Fibroblast of skin of right biceps (primary cell): ENCODE data around the gene FLT3.
"Not testable (repeated sequence)": the region's sequence is repeated elsewhere in the genome, so short reads cannot be mapped to it uniquely, and the experiment has no call there.

Experiments used
- DNase-seq: peaks from one replicate; pipeline ENCODE4 v3.0.0-alpha.2; 2013

FLT3 gene

DNA sequence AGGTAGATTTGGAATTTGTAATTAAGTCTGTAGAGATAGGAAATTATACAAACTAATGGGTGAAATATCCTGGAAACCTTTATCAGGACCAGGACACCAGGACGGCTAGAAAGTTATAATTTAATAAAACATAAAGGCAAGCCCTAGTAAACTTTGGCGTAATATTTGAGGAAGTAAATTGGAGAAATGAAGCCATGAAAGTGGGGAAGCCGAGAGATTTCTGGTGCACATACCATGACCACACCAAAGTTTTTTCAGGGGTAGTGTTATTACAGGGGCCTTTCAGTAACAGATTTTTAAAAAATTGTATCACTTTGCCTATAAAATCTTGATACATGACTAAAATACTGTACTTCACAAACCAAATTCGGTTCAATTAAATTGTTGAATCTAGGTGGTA lies 57.2 kb downstream of the FLT3 start:
- DNase-seq, result no peak

DNA sequence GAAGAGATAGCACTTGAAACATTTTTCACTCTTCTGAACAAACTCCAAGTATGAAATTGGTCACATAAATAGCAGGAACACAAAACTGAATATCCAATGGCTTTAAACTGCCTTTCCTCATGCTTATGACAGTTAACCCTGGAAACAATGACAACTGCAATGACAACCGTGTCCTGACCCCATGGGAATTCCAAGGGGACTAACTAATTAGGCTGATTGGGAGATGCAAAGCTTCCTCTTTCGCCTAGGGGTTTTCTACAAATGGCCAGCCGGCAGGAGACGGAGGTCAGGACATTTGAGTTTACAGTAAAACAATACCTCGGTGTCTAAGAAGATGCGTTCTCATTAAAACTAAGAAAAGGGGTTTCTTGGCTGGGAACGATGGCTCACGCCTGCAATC lies 58.9 kb downstream of the FLT3 start:
- no peak for DNase-seq

DNA sequence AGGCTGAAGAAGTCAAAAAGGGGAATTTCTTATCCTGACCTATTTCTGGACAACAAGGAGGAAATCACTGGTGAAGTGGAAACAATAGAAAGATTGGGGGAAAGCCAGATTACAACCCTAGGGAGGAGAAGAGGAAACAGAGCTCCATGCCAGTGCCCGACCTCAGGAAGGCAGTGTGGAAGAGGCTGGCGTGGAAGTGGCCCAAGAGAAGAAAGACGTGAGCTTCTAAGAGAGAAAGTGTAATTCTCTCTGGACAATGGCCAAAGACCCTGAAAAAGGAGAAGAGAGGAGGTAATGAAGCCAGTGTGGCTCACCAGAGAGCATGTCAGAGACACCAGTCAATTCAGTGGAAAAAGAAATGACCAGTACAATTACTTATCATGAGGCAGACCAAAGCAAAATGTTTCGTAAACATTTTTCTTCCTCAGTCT lies 59.3 kb downstream of the FLT3 start:
- no peak for DNase-seq

DNA sequence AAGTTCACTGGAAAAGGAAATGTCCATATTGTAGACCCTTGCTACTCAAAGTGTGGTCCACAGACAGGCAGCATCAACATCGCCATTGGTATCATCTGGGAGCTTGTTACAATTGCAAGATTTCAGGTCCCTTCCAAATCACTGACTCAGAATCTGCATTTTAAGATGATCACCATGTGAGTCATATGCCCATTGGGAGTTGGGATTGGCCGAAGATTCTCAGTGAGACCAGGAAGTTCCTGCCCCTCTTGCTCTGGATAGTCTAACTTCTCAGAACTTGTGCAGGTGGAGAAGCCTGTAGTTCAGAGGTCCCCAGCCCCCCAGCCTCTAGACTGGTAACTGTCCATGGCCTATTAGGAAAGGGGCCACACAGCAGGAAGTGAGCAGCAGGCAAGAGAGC lies 63.0 kb downstream of the FLT3 start:
- peak; percentile 4 for DNase-seq

DNA sequence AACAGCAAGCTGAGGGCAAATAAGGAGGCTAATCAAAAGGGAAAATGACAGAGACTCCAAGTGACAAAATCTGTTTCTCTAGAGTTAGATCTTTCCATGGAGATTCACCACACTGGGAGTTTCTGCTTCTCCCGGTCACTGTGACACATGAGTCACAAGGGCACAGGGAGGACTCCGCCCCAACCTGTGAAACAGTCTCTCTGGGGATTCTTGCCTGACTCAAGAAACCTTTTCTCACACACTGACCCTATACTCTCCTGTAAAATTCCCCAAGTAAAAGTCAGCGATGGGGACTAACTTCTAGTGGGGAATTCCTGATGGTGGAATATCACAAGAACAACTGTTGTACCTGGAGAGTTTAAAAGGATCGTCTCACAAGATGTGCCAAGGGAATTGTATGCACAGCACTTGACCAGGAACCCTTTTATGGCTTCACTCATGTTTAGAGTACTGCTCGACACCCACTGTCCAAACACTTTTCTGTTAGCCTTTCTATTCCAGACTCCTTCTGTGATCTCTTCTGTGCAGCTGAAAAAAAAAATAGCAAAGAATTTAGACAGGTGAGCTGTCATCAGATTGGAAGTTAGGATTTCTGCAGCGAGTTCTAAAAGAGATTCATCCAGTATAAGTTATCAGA lies 65.1 kb downstream of the FLT3 start:
- DNase-seq, result no peak

DNA sequence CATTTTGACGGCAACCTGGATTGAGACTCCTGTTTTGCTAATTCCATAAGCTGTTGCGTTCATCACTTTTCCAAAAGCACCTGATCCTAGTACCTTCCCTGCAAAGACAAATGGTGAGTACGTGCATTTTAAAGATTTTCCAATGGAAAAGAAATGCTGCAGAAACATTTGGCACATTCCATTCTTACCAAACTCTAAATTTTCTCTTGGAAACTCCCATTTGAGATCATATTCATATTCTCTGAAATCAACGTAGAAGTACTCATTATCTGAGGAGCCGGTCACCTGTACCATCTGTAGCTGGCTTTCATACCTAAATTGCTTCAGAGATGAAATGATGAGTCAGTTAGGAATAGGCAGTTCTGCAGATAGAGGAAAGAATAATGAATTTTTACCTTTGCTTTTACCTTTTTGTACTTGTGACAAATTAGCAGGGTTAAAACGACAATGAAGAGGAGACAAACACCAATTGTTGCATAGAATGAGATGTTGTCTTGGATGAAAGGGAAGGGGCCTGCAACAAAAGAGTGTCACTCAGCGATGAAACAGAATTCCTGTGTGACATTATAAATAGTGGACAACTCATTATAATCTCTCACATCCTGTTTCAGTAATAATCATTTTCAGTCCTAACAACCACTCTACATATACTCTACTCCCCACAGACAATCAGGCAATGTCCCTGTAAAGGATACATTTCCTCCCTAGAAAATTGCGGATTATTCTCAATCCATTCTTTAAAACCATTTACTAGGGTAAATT lies 66.3 kb downstream of the FLT3 start:
- no peak for DNase-seq

DNA sequence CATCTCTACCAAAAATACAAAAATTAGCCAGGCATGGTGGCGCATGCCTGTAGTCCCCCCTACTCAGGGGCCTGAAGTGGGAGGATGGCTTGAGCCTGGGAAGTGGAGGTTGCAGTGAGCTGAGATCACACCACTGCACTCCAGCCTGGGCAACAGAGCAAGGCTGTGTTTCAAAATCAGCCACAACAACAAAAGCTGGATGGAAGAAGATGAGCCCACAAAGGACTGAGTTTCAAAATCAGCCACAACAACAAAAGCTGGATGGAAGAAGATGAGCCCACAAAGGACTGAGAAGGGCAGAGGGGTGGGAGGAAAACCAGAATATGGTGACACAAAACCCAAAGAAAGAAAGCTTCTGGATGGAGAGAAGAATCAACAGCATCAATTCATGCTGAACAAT lies 67.9 kb downstream of the FLT3 start:
- not testable (repeated sequence) for DNase-seq

DNA sequence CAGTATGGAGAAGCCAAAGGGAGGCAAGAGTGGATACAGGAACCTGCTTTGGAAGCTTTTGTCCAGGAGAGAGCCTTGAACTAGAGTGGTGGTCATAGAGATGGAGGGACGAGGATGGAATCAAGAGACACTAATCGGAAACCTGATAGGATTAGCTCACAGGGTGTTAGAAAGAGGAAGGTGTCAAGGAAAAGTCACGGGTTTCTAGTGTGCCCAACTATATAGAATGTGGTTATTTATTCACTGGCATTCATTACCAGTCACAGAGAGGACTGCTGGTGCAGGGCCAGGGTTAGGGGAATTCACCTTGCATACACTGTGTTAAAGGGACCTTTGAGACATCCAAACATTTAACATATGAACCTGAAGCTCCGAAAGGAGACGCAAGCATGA lies 68.5 kb downstream of the FLT3 start:
- no peak for DNase-seq

DNA sequence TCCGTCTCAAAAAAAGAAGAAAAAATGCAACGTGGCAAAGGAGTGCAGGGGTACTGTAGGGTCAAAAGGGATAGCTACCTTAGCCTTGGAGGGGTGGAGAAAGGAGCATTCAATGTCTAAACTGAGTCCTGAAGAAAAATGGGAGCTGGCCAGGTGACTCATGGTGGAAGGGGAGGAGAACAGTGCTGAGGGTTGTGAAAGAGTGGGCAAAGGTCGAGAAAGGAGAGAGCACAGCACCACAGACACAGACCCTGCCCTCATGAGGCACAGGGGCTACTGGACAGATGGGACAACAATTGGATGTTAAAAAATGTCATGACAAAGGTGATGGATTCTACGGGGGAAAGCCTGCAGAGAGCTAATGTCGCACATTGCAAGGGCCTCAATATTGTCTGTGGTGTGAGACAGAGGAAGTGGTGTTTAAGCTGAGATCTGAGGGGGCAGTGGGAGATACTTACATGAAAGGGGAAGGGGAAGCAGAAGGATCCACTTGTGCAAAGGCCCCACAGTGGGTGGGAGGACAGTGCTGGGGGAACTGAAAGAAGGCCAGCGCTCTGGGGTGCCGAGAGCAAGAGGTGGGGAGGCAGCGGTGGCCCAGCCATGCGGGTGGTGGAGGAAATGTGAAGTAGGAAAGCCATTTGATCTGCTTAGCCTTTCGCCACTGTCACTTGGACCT lies 69.0 kb downstream of the FLT3 start:
- no peak for DNase-seq

DNA sequence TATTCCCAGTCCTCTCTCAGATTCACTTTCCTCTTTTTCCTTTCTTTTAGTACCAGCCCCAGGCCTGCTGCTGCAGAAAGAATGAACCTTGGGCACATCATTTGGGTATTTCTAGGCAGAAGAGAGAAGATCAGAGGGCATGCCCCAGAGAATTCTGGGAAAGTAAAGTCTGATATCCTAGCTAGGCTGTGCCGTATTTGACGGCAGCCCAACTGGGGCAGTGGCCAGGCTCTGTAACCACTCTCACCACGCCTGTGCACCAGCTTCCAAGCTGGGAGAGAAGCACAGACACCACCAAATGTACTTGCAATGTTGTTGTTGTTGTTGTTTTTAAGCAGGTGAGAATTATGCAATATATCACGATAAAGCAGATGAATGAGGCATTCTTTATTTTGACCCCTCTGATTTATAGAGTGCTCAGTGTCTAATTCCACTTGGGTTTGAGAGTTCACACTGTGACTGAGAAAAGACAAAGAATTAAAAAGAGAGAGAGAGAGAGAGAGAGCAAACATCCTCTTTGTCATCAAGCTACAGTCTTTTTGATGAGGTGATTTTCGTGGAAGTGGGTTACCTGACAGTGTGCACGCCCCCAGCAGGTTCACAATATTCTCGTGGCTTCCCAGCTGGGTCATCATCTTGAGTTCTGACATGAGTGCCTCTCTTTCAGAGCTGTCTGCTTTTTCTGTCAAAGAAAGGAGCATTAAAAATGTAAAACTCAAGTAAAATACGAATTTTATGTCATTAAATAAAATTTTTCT lies 72.6 kb downstream of the FLT3 start:
- DNase-seq, result no peak

DNA sequence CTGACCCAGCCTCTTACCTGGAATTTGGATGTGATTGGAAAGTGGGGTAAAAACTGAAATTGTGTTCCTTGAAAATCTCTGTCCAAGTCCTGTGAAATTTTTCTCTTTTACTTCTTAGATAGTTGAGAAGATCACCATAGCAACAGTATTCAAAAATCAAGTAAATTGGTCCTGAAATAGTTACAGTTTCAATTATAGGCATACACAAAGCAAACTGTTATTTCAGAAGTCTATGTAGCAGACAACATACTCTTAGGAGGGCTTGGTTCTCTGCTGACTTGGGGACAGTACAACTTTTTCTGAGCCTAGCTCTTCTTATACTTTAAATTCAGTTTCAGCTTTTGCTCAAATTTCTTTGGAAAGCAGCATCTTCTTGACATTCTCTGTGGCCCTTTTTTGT lies 73.3 kb downstream of the FLT3 start:
- no peak for DNase-seq

DNA sequence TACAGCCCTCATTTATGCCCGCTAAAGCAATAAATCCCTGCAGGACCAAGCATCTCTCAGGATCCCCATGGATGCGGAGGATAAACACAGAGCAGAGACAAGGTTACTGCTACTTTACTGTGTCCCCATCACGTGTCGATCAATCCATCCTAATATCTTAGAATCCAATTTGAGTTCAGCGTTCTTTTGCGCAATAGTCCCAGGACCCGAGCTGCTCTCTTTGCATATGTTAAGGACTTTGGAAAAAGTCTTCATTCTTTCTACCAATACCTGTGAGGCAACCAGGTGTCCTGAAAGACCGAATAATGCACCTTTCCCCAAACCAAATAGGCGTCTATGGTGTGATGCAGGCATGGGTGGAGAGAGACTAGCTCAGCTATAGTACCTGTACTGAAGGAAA lies 73.9 kb downstream of the FLT3 start:
- no peak for DNase-seq

DNA sequence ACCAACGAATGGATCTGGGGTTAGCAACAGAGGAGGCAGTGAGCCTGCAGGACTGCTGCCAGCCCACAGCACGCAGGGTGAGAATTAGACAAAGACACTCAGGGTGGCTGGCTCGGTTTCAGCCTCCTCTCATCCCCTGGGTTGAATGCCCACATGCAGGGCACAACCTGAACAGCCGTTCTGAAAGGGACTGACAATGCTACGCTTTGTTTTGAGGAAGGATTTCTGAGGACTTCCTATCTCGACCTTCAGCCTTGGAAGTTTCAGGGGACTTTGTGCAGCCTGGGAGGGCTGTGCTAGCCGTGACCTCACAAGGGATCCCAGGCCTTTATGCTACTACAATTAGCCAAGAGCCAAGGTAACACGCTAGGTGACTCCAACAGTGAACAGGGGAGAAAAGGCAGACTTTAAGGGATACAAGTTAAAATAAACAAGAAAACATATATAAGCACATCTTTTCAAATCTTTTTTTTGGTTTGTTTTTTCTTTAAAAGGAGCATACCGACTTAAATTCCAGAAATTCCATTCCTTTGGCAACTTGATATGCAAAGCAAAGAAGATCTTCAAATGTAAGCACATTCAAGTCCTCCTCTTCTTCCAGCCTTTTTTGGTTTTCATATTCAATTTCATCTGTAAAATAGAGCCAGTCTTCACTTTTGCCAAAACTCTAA lies 77.4 kb downstream of the FLT3 start:
- peak; percentile 22 for DNase-seq

DNA sequence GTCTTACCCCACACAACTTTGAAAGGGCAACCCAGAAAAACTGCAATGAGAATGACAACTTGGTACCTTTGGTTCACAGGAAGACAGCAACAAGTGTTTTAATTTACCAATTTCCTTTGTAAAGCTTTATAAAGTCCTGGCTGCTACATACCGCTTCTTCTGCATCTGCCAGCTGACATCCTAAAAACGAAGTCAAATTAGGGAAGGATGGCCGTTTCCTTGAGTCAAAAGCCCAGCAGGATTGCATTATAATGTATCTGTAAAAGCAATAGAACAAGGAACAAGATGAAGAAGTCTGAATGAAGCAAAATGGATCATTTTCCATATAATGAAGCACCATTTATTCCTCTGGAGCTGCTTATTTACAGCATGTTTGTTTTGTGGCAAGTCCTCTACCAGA lies 86.1 kb downstream of the FLT3 start:
- DNase-seq, result no peak

DNA sequence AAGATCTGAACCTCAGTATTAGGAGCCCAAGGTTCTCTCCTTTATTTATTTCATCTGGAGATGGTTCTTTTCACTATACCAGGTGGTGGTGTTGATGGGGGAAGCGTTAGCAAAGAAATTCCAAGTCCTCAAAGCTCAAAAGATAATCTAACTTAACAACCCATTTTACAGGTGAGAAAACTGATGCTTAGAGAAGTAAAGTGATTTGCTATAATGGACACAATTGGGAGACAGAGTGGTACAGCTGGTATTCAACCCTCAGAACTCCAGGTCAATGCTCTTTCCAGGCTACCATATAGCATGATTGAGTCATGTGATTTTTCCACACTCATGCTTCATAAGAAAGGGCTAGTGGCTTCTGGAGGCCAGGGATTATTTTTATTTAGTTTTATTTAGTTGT lies 86.9 kb downstream of the FLT3 start:
- DNase-seq, result no peak

DNA sequence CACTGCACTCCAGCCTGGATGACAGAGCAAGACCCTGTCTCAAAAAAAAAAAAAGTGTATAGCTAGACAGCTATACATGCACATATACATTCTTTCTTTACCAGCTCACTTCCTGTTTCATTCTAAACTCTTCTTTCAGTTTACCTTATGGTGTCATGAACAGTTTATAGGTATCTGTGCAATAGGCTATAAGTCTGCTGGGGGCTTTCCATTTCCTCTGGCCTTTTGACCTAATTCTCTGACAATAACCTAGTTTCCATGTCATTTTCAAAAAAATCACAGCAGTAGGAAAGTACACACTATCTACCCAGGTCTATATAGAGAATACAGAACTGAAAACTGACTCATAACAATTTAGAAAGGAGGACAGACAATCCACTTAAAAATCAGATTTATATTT lies 87.5 kb downstream of the FLT3 start:
- peak; percentile 7 for DNase-seq

DNA sequence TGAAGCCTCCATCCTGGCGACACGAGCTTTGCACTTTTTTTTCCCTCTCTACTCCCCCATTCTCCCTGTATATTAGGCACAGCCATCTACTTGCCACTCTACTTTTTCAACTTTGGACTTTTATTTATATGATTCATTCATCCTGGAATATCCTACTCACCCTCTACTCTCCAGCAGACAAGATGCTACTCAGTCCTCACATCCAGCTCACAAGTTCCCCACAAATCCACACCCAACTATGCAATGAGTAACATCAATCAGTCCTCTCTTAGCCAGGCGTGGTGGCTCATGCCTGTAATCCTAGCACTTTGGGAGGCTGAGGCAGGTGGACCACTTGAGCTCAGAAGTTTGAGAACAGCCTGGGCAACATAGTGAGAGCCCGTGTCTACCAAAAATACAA lies 88.0 kb downstream of the FLT3 start:
- DNase-seq, result no peak

DNA sequence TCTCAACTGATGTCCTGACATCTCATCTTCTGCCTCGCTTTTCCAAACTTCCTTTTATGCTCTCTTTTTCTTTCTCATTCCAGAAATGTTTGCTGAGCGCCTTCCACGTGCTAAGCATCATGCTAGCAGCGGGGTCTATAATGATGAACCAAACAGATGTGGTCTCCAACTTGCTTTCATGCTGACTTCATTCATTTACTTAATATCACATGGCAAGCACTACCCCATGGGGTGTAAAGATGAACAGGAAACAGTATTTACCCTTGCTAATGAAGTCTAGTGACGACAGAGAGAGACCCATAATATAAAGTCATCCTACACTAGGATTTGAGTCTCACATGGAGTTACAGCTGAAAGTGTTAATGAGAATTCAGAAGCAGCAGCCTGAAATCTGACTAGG lies 90.3 kb downstream of the FLT3 start:
- no peak for DNase-seq

DNA sequence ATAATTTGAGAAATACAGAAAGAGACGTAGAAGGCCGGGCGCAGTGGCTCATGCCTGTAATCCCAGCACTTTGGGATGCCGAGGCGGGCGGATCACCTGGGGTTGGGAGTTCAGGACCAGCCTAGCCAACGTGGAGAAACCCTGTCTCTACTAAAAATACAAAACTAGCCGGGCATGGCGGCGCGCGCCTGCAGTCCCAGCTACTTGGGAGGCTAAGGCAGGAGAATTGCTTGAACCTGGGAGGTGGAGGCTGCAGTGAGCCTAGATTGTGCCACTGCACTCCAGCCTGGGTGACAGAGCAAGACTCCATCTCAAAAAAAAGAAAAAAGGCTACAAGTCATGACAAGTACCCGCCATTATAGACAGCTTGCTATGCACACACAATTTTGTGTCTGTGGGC lies 95.4 kb downstream of the FLT3 start:
- DNase-seq, result not testable (repeated sequence)

DNA sequence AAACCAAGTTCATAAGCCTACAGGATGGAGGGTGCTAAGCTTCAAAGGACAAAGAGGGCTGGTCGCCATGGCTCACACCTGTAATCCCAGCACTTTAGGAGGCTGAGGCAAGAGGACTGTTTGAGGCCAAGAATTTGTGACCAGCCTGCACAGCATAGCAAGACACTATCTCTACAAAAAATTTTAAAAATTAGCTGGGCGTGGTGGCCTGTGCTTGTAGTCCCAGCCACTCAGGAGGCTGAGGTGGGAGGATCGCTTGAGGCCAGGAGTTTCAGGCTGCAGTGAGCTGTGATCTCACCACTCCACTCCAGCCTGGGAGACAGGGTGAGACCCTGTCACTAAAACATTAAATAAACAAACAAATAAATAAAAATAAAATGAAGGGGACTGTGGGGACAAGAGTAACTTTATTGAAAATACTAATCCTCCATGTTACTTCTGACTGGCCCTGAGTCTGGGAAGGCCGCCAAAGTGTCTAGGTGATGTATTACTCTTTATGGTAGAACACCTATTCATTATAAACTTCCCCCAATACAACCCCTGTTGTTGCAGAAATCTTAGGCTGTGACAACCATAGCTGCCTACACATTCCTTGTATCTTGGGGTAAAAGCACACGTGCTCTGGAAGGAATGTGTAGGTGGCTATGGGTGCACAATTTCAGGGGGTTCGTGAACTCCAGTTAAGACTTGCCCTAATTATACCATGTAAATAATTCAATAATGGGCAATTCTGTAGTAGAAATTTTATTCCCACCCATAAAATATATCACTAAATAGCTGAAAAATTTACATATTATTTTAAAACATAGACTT lies 97.3 kb downstream of the FLT3 start:
- DNase-seq, result no peak

DNA sequence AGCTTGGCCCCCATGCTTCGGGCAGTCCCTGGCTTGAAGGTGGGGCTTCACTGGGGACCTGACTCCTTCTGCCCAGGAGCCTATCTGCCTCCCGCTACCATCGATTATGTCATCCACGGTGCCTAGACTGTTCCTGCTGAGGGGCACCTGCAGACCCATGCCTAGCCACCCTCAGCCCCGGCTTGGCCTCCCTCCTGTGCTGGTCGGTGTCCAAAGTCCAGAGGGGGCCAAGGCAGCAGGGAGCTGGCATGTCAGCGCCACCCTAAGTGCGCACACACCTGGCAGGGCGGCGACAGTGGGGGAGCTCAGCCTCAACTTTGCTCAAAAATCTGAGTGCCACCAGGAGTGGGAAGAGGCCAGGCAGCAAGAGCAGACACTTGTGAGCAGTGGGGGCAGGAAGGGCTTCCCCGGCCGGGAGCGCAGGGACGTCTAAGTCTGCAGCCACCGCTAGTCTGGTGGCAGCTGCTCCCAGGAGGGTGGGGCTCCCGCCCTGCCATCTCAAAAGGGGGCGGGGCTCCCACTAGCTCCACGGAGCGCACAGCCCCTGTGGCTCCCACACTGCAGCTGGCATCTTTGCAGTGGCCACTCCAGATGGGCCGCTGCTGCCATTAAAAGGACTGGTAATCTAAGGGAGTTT lies 98.4 kb downstream of the FLT3 start:
- no peak for DNase-seq

DNA sequence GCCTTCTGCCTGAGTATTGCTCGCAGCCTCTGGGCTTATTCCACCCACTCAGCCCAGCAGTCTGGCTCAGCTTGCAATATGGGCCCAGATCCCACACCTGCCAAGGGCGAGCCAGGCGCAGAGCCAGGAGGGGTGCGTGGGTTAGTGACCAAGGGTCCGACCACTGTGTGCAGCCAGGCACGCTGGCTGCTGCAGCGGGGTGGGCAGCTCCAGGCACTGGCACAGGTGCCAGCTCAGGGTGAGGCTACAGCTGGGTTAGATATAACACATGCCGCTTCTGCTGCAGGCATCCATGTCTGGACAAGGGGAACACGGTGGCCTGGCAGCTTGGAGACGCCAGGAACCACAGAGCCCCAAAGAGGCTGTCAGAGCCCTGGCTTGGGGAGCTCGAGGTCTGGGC lies 99.3 kb downstream of the FLT3 start:
- no peak for DNase-seq
